ENCODE measurements around the gene TEX54. TPM values are rescaled to one million over a fixed set of nuclear protein-coding genes. Genes with fewer than 3 reads are reported as not detected.
A peak's percentile ranks its signal among the peaks of the same experiment; 100 is the strongest.
"Not testable (repeated sequence)": the region's sequence is repeated elsewhere in the genome, so short reads cannot be mapped to it uniquely, and the experiment has no call there.

TEX54 gene
- total RNA-seq, 1 experiment from 2014 or later, result not detected

GRCh38 chr11:62863687-62864335 lies 31.2 kb upstream of the TEX54 start:
- CTCF ChIA-PET, result interaction anchor here (2.5 kb wide), 1 partner anchor 77 kb away, joined by 11 read pairs; no protein-coding TSS in a partner anchor
- no TSS peak for BruUV-seq (replicated peaks)
- no peaks in the 10 kb centered on the region for H3K9me3 Mint-ChIP-seq (ENCODE audit: low read depth, unreplicated experiment)
- no peak overlapping the region for H3K27ac Mint-ChIP-seq (ENCODE audit: unreplicated experiment)
- intact Hi-C loops (cut with micrococcal nuclease; ENCODE audit: unreplicated experiment), result no loop called here
- no peak for DNase-seq
- H3K4me3 Mint-ChIP-seq (ENCODE audit: low read depth, unreplicated experiment), result no peak overlapping the region
- H3K27me3 Mint-ChIP-seq (ENCODE audit: unreplicated experiment), result no peaks in the 10 kb centered on the region
- peaks cover 13% of the 10 kb centered on the region for H3K4me1 Mint-ChIP-seq (ENCODE audit: low read depth, unreplicated experiment)
- H3K36me3 Mint-ChIP-seq (ENCODE audit: insufficient read depth, unreplicated experiment), result peaks cover 33% of the 10 kb centered on the region
- TF ChIP-seq, protein P1, sequence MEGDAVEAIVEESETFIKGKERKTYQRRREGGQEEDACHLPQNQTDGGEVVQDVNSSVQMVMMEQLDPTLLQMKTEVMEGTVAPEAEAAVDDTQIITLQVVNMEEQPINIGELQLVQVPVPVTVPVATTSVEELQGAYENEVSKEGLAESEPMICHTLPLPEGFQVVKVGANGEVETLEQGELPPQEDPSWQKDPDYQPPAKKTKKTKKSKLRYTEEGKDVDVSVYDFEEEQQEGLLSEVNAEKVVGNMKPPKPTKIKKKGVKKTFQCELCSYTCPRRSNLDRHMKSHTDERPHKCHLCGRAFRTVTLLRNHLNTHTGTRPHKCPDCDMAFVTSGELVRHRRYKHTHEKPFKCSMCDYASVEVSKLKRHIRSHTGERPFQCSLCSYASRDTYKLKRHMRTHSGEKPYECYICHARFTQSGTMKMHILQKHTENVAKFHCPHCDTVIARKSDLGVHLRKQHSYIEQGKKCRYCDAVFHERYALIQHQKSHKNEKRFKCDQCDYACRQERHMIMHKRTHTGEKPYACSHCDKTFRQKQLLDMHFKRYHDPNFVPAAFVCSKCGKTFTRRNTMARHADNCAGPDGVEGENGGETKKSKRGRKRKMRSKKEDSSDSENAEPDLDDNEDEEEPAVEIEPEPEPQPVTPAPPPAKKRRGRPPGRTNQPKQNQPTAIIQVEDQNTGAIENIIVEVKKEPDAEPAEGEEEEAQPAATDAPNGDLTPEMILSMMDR (IDR thresholded peaks at IDR 0.05; ENCODE audit: unreplicated experiment), result no peak

GRCh38 chr11:62861564-62862192 lies 29.0 kb upstream of the TEX54 start:
- DNase-seq; H3K9me3 Mint-ChIP-seq (ENCODE audit: low read depth, unreplicated experiment); H3K27ac Mint-ChIP-seq (ENCODE audit: unreplicated experiment); H3K4me3 Mint-ChIP-seq (ENCODE audit: low read depth, unreplicated experiment); H3K27me3 Mint-ChIP-seq (ENCODE audit: unreplicated experiment); BruUV-seq (replicated peaks): not testable (repeated sequence)
- intact Hi-C loops (cut with micrococcal nuclease; ENCODE audit: unreplicated experiment), result loop anchor here (1.0 kb wide), 1 partner anchor 75 kb away; no protein-coding TSS in a partner anchor
- H3K36me3 Mint-ChIP-seq (ENCODE audit: insufficient read depth, unreplicated experiment), result peaks cover 33% of the 10 kb centered on the region
- CTCF ChIA-PET, result interaction anchor here (0.6 to 2.5 kb wide), 5 partner anchors 9 to 119 kb away, joined by 3 to 11 read pairs (median 3); no protein-coding TSS in a partner anchor
- peaks cover 30% of the 10 kb centered on the region for H3K4me1 Mint-ChIP-seq (ENCODE audit: low read depth, unreplicated experiment)

DNA sequence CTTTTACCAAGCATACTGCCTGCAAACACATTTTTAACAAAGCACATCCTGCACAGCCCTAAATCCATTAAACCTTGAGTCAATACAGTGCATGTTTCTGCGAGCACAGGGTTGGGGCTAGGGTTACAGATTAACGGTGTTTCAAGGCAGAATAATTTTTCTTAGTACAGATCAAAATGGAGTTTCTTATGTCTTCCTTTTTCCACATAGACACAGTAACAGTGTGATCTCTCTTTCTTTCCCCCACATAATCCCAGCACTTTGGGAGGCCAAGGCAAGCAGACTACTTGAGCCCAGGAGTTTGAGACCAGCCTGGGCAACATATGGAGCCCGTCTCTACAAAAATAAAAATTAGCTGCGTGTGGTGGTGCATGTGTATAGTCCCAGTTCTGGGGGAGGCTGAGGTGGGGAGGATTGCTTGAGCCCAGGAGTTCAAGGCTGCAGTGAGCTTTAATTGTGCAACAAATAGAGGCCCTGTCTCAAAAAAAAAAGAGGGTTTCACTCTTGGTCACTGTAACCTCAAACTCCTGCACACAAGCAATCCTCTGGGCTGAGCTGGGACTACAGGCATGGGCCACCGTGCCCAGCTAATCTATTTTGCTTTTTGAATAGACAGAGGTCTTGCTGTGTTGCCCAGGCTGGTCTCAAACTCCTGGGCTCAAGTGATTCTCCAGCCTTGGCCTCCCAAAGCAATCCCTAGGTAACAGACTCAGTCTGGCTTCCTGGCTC lies 28.4 kb upstream of the TEX54 start:
- H3K4me1 Mint-ChIP-seq (ENCODE audit: low read depth, unreplicated experiment), result peaks cover 30% of the 10 kb centered on the region
- BruUV-seq (replicated peaks), result no TSS peak
- CTCF ChIA-PET, result interaction anchor here (0.6 to 0.9 kb wide), 4 partner anchors 8 to 119 kb away, joined by 3 to 5 read pairs (median 4); no protein-coding TSS in a partner anchor
- TF ChIP-seq, protein P1 (IDR thresholded peaks at IDR 0.05; ENCODE audit: unreplicated experiment), result no peak
- DNase-seq, result no peak
- no peaks in the 10 kb centered on the region for H3K9me3 Mint-ChIP-seq (ENCODE audit: low read depth, unreplicated experiment)
- H3K27ac Mint-ChIP-seq (ENCODE audit: unreplicated experiment), result peak overlapping the region; percentile 12
- H3K4me3 Mint-ChIP-seq (ENCODE audit: low read depth, unreplicated experiment), result no peak overlapping the region
- intact Hi-C loops (cut with micrococcal nuclease; ENCODE audit: unreplicated experiment), result no loop called here
- H3K27me3 Mint-ChIP-seq (ENCODE audit: unreplicated experiment), result no peaks in the 10 kb centered on the region
- H3K36me3 Mint-ChIP-seq (ENCODE audit: insufficient read depth, unreplicated experiment), result peaks cover 40% of the 10 kb centered on the region

- H3K27ac Mint-ChIP-seq (ENCODE audit: unreplicated experiment); BruUV-seq (replicated peaks); intact Hi-C loops (cut with micrococcal nuclease; ENCODE audit: unreplicated experiment); DNase-seq; H3K9me3 Mint-ChIP-seq (ENCODE audit: low read depth, unreplicated experiment); H3K4me3 Mint-ChIP-seq (ENCODE audit: low read depth, unreplicated experiment); CTCF ChIA-PET; H3K27me3 Mint-ChIP-seq (ENCODE audit: unreplicated experiment): not testable (repeated sequence)
- Mint-ChIP-seq H3K36me3 (ENCODE audit: insufficient read depth, unreplicated experiment) (peaks cover 52% of the 10 kb centered on the region), H3K4me1 (ENCODE audit: low read depth, unreplicated experiment) (peaks cover 23% of the 10 kb centered on the region)
Observed at GRCh38 chr11:62859281-62859703, 26.7 kb upstream of the TEX54 start.

DNA sequence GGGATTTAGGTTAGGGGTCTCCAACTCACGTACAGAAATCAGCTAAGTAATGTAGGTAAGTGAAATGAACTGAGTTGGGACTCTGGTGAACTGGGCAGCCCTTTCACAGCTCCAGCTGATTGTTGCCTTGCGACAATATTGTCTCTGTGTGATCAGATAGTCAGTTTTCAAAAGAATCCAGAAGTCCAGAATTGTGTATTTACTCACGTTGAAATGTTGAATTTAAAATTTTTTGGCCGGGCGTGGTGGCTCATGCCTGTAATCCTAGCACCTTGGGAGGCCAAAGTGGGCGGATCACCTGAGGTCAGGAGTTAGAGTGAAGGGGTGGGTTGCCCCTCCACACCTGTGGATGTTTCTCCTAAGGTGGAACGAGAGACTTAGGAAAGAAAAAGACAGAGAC lies 25.6 kb upstream of the TEX54 start:
- CTCF ChIA-PET, result interaction anchor here (1.0 kb wide), 1 partner anchor 72 kb away, joined by 3 read pairs; no protein-coding TSS in a partner anchor
- BruUV-seq (replicated peaks), result no TSS peak
- H3K4me1 Mint-ChIP-seq (ENCODE audit: low read depth, unreplicated experiment), result peaks cover 33% of the 10 kb centered on the region
- DNase-seq, result no peak
- TF ChIP-seq, protein P1 (IDR thresholded peaks at IDR 0.05; ENCODE audit: unreplicated experiment), result no peak
- H3K27ac Mint-ChIP-seq (ENCODE audit: unreplicated experiment), result peak overlapping the region; percentile 21
- H3K27me3 Mint-ChIP-seq (ENCODE audit: unreplicated experiment), result no peaks in the 10 kb centered on the region
- no peaks in the 10 kb centered on the region for H3K9me3 Mint-ChIP-seq (ENCODE audit: low read depth, unreplicated experiment)
- intact Hi-C loops (cut with micrococcal nuclease; ENCODE audit: unreplicated experiment), result no loop called here
- peaks cover 63% of the 10 kb centered on the region for H3K36me3 Mint-ChIP-seq (ENCODE audit: insufficient read depth, unreplicated experiment)
- H3K4me3 Mint-ChIP-seq (ENCODE audit: low read depth, unreplicated experiment), result peak overlapping the region; percentile 61

Measured in Calu3 (cell line).